Epithelial cell of esophagus (primary cell): ENCODE measurements around the gene RPTOR.
A peak's percentile ranks its signal among the peaks of the same experiment; 100 is the strongest.

ENCODE experiments used
- DNase-seq: peaks from one replicate; pipeline ENCODE4 v3.0.0; 2010; ENCODE audit warnings: low read depth
- H3K4me3 ChIP-seq: 2 replicates; pipeline ENCODE4 v1.5.1; 2011; ENCODE audit warnings: mild to moderate bottlenecking, low read length, control low read depth
- CTCF ChIP-seq: IDR thresholded peaks from 2 replicates; pipeline ENCODE4 v1.5.1; 2011; ENCODE audit warnings: low read depth, mild to moderate bottlenecking, low read length, control low read depth, inconsistent platforms; ENCODE audit not compliant: insufficient read depth; ENCODE audit errors: missing control alignments

RPTOR gene

GRCh38 chr17:80859002-80859941, 314.6 kb downstream of the RPTOR start:
- DNase-seq = peak; percentile 80
- no peak overlapping the region for H3K4me3 ChIP-seq
- no peak for TF ChIP-seq CTCF

- TF ChIP-seq CTCF = no peak
- H3K4me3 ChIP-seq = no peak overlapping the region
- no peak for DNase-seq
These were observed 315.5 kb downstream of the RPTOR start for GRCh38 chr17:80860101-80860671.

- H3K4me3 ChIP-seq = no peak overlapping the region
- DNase-seq = no peak
- no peak for TF ChIP-seq CTCF
These were observed 316.2 kb downstream of the RPTOR start for GRCh38 chr17:80860703-80861417.

- no peak for DNase-seq
- no peak overlapping the region for H3K4me3 ChIP-seq
- no peak for TF ChIP-seq CTCF
These were observed 316.8 kb downstream of the RPTOR start for GRCh38 chr17:80861418-80861815.

DNA sequence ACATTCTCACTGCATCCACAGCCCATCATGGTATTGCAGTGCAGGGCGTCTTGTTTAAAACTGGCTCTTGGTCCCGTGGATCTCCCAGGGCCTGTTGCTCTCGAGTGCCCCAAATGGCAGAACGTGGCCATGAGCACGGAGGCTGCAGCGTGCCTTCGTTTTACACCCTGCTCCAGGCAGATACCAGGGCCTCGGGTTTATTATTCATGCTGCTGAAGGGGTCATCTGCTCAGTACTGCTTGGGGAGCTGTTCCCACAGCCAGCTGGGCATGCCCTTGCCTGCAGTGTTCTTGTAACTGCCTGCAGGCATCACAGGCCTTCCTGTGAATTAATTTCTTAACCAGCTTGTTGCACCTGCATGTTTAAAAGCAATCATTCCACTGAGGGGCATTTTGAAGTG, 317.3 kb downstream of the RPTOR start:
- DNase-seq = peak; percentile 98
- no peak overlapping the region for H3K4me3 ChIP-seq
- TF ChIP-seq CTCF = peak; percentile 87

DNA sequence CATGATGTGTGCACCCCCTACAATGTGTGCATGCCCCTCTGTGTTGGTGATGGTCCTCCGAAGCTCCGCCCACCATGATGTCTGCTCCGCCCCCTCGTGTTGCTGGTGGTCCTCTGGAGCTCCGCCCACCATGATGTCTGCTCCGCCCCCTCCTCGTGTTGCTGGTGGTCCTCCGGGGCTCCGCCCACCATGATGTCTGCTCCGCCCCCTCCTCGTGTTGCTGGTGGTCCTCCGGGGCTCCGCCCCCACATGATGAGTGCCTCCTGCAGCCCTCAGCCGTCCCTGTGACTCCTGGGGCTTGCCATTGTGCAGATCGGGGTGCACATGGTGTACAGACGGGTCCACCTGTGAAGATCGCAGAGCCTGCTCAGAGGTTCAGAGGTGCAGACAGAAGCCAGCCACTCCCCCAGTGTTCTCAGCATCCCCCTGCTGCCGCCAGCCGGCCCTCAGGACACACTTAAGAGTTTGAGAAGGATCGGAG, 317.9 kb downstream of the RPTOR start:
- DNase-seq = no peak
- TF ChIP-seq CTCF = no peak
- no peak overlapping the region for H3K4me3 ChIP-seq
